Measurements from ENCODE around the gene LPAR1.

DNA sequence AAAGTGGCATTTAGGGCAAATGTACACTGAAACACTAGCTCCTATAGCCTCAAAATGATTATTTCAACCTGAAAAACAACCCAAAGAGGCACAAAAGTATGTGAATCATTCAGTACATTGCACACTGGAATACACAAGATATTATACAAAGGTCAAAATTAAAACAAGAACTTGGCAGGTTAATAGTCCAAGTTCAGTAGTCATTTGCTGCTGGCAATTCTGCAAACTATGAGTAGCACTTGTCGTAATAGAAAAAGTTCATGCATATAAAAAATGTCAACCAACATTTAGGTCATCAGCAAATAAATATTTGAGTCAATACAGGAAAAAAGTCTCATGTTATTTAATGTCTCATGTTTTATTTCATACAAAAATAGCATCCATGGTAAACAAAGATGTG, 98.7 kb downstream of the LPAR1 start:
- TF ChIP-seq, protein P1, sequence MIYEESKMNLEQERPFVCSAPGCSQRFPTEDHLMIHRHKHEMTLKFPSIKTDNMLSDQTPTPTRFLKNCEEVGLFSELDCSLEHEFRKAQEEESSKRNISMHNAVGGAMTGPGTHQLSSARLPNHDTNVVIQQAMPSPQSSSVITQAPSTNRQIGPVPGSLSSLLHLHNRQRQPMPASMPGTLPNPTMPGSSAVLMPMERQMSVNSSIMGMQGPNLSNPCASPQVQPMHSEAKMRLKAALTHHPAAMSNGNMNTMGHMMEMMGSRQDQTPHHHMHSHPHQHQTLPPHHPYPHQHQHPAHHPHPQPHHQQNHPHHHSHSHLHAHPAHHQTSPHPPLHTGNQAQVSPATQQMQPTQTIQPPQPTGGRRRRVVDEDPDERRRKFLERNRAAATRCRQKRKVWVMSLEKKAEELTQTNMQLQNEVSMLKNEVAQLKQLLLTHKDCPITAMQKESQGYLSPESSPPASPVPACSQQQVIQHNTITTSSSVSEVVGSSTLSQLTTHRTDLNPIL (CRISPR knock-in tag; IDR thresholded peaks at IDR 0.05; ENCODE audit: low read depth) = no peak
- no peak for TF ChIP-seq ZFP30 (CRISPR knock-in tag; IDR thresholded peaks at IDR 0.05)
- TF ChIP-seq SNAI2 (CRISPR knock-in tag; IDR thresholded peaks at IDR 0.05) = no peak
- no peak for TF ChIP-seq ZC3H10 (CRISPR knock-in tag; IDR thresholded peaks at IDR 0.05)
- TF ChIP-seq TCF4 (CRISPR knock-in tag; IDR thresholded peaks at IDR 0.05; ENCODE audit: borderline replicate concordance) = no peak
- TF ChIP-seq, protein P2, sequence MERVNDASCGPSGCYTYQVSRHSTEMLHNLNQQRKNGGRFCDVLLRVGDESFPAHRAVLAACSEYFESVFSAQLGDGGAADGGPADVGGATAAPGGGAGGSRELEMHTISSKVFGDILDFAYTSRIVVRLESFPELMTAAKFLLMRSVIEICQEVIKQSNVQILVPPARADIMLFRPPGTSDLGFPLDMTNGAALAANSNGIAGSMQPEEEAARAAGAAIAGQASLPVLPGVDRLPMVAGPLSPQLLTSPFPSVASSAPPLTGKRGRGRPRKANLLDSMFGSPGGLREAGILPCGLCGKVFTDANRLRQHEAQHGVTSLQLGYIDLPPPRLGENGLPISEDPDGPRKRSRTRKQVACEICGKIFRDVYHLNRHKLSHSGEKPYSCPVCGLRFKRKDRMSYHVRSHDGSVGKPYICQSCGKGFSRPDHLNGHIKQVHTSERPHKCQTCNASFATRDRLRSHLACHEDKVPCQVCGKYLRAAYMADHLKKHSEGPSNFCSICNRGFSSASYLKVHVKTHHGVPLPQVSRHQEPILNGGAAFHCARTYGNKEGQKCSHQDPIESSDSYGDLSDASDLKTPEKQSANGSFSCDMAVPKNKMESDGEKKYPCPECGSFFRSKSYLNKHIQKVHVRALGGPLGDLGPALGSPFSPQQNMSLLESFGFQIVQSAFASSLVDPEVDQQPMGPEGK (CRISPR knock-in tag; IDR thresholded peaks at IDR 0.05; ENCODE audit: borderline replicate concordance) = no peak
- TF ChIP-seq ESRRG (CRISPR knock-in tag; IDR thresholded peaks at IDR 0.05) = no peak
- no peak for TF ChIP-seq RARB (CRISPR knock-in tag; IDR thresholded peaks at IDR 0.05)
- TF ChIP-seq, protein P3, sequence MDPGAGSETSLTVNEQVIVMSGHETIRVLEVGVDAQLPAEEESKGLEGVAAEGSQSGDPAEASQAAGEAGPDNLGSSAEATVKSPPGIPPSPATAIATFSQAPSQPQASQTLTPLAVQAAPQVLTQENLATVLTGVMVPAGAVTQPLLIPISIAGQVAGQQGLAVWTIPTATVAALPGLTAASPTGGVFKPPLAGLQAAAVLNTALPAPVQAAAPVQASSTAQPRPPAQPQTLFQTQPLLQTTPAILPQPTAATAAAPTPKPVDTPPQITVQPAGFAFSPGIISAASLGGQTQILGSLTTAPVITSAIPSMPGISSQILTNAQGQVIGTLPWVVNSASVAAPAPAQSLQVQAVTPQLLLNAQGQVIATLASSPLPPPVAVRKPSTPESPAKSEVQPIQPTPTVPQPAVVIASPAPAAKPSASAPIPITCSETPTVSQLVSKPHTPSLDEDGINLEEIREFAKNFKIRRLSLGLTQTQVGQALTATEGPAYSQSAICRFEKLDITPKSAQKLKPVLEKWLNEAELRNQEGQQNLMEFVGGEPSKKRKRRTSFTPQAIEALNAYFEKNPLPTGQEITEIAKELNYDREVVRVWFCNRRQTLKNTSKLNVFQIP (CRISPR knock-in tag; IDR thresholded peaks at IDR 0.05; ENCODE audit: borderline replicate concordance, low read depth) = no peak
- TF ChIP-seq ZNF8 (CRISPR knock-in tag; IDR thresholded peaks at IDR 0.05) = no peak
- TF ChIP-seq OSR1 (CRISPR knock-in tag; IDR thresholded peaks at IDR 0.05) = no peak
- no peak for TF ChIP-seq BACH2 (CRISPR knock-in tag; IDR thresholded peaks at IDR 0.05; ENCODE audit: borderline replicate concordance)
- no peak for TF ChIP-seq GLIS3 (CRISPR knock-in tag; IDR thresholded peaks at IDR 0.05)
